HG03045 (cell line): ENCODE measurements around the gene GRID1.

Experiments used
- ATAC-seq: cut with Tn5 transposase; IDR thresholded peaks from one replicate; pipeline ENCODE4 v1.9.1; 2021; ENCODE audit warnings: mild to moderate bottlenecking, moderate library complexity; ENCODE audit not compliant: unreplicated experiment

The GRID1 gene

DNA sequence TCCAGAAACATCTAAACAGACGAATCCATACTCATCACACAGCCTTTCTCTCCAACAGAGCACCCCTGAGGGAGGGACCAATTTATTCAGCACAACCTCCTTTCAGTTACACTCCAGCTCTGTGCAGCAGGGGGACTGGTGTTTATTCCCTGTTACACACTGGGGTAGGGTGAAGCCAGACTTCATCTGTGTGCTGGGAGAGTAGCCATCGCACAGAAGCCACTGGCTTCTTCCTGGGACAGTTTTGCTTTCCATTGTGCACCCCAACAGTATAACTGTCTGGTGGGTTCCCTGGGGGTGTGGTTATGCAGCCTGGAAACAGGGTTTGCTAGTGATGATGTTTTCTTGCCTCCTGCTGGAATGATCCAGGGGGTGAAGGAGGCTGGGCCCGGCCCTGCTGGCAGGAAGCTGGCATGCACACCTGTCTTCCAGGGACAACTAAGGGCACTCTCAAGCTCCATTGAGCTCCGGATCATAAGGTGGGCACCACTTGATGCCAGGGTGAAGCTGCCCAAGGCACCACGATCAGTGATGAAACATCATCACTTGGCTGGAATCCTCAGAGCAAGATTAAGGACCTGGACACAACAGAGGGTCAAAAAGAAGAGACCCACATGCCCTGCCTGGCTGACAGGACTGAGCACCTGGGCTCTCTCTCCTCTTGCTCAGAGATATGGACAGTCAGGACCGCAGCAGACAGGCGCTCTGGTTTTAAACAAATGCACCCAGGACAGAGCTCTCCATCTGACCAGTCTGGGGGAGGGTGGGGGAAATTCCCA, 293.2 kb downstream of the GRID1 start:
- ATAC-seq: no peak

DNA sequence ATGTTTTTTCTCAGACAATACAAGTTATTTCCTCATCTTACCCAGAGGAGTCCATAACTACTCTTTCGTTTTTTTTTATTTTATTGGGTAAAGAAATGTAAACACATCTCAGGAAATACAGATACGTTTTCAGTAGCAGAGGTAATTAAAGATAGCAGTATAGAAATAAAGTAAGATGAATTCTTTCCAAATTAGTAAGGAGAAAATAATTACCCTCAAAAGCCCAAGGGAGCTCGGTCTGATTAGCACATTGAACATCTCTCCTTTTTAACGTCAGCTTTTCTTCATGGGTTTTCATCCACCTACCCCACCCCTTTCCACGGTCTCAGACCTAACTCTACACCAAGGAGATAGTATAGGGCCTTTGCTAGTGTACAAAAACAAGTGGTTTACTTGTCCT, 294.2 kb downstream of the GRID1 start:
- no peak for ATAC-seq

DNA sequence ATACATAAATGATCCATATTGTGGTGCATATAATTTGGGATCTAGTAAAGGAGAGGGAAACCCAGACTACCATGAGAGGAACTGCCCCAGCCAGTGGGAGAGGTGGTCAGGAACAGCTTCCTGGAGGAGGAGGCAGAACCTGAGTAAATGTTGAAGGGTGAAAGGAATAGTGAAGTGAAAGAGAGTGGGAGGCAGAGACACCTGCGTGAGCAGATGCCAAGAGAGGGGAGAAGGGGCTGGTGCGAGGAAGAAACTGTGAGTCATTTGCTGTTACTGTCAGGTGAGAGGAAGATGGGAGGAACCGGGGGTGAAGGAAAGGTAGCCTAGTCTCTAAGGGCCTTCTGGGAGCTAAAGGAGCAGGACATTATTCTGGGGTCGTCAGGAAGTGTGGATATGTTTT, 294.8 kb downstream of the GRID1 start:
- no peak for ATAC-seq

DNA sequence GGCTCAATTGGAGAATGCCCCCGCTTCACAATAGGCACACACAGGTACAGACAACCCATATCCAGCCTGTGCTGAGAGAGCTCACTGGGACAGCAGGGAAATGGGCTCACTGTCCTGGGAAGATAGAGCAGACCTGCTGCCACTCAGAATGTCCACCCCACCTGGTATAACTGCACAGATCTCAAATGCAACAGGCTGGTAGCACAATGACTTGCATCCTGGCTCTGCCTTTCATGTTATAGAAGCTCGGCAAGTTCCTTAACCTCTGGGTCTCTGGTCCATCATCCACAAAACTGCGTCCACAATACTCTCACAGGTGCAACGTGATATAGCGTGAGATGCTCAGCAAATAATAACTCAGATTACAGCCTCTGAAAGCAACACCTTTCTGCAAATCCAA, 295.4 kb downstream of the GRID1 start:
- no peak for ATAC-seq

DNA sequence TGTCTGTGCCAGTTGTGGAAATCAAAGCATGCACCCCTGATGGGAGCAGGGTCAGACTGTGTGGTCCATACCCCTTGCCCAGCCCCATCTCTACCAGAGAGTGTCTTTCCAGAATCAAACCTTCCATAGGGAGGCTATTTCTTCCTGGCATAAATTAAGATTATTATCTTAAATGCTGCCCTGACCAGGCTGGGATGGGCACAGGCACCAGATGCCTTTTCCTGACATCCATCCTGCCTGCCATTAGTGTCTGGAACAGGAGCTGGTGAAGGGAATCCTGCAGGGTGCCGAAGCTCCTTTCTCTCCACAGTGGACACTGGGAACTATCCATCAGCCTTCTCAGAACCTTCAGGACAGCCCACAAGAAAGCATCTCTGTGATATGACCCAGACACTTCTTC, 296.3 kb downstream of the GRID1 start:
- ATAC-seq: no peak

DNA sequence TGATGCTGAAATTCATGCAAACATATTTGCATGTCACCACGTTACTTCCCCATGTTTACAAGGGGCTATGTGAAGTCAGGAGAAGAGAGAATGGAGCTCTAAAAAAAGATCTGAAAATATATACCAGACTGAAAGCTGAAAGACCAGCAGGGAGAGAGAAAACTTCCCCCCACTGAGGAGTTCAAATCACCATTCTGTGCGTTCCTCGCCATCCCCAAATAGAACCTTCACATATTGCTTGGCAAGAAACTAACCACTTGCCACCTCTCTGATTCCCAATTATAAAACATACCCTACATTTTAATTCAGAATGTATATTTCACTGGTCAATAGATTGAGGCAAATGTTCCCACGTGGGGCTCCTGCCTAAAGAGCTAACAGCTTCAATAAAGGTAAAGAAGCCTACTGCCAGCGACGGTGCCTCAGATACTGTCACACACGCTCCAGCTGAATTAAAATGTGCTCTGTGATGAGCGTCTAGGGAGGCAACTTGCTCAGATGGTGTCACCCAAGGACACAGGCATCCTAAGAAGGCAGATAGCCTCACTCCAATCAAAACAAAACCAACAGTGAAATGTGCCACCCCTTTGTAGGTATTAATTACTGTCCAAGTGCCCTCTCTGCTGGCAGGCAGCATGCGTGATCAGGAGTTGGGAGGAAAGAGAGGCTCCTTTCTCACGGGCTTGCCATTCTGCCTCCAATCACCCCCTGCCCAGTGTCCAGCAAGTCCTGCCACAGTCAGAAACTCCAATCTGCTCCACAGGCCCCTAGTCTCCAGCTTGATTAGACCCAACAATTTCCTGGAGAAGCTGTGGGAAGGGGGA, 298.2 kb downstream of the GRID1 start:
- ATAC-seq: no peak

DNA sequence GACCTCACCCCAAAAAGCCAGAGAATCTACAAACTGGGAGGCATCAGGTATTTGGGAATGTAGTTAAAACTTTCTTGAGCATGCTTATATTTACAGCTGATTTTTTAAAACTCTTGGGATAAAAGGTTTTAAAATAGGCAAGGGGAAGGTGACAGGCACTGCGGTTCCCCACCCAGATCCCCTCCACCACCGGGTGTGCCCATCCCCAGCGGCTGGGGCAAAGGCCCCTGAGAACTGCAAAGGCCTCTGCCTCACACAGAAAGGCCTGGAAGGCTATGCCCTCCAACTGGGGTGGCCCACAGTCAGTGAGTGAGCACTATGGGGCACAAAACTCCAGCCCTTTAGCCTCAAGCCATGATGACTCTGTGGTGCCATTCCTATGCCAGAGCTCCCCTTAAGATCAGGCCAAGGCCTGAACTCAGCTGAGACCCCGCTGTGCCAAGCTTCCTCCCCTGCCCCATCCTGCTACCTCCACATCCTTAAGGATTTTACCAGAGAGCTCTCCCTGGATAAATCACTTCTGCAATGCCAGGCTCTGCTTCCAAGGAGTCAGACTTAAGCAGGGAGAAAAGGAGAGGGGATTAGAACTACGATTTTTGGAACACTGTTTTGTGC, 299.1 kb downstream of the GRID1 start:
- no peak for ATAC-seq

DNA sequence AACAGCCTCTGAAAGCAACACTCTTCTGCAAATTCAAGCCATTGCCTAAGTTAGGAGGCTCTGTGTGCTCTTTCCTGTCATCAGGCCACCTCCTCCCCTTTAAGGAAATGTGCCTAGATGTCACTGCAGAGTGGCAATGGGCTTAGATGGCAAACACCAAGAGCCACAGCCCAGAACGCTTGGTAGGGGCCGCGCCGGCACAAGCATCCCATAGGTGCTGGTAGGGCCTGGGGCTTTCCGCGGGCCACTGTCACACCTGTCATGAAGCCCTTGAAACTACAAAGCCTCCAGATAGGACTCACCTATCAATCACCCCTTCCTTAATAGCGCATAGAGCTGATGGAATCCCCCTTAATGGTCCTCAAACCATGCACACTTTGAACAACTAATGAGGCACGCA, 299.9 kb downstream of the GRID1 start:
- no peak for ATAC-seq

DNA sequence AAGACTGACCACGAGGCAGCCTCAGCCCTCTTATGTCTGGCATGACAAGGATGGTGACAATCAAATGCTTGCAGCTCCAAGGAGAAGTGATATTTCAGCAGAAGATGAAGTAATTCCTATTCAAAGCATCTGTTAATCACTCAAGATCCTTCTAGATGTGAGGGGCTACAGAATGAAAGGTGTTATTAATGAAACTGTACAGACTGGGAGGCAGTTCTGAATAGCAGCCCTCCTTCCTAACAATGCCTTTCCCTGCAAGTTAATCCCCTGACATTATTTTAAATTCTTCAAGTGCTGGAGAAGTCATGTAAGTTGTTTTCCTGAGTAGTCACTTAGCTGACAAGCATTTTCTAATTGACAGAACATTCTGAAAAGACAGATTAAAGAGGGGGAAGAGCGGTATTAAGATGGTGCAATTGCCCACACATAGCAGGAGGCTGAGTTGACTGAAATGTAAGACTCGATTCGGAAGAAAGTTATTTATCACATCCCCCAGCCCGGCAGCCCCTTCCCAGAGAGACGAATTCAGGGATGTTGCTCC, 300.8 kb downstream of the GRID1 start:
- ATAC-seq: no peak

DNA sequence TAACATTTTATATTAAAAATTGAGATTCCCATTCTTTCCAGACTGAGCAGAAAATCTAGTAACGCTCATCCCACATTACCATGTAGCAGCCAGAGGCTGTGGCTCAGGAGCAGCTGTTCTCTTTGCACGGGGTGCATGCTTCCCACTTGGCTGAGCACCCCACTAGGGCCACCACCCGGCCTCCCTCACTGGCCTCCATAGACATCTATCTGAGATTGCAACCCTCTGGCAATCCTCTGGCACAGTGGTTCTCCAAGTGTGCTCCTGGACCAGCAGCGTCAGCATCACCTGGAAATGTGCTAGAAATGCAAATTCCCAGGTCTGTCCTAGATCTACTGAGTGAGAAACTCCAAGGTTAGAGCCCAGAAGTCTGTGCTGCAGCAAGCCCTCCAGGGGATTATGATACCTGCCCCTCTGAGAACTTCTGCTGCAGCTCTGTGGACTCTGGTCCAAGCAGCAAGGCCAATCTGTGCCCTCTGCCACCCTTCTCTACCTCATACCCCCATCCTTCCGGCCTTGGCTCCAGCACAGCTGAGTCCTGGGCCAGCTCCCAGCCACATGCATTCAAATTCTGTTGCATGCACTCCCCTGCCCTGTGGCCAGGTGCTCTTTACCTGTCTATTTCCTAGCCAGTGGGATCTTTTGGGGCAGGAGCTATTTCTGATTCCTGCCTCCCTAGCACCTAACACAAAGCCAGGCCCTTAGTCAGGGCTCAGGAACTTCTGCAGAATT, 301.5 kb downstream of the GRID1 start:
- no peak for ATAC-seq

DNA sequence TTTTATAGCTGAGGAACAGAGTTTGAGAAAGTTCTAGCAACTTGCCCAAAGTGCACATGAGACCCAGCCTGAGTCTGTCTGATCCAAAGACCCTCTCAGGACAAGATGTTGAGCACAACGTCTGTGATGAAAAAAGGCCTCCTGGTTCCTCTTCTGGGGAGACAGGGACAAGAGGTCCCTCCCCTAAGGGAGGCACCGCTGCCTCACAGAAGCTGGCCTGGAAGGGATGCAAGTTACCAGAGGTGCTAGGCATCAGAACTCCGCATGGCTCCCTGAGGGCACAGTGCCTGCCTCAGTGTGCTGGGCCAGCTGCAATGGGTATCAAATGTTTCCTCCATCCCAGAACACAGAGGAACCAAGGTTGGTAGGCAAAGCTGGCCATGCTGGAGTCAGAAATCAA, 302.4 kb downstream of the GRID1 start:
- no peak for ATAC-seq

DNA sequence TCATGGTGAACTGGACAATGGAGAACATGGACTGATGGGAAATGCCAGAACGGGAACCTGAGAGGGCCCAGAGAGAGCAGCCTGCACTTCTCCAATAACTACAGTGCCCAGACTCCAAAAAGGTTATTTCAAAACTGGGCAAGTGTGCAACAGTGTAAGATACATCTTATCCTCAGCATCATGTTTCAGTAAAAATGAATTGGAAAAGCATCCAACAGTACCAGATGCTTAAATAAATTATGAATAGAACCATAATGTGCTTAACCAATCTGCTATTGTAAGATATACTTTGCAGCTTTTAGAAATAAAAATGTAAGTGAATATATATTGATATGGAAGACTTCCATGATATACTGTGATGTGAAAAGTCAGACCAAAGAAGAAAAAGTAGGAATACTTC, 303.3 kb downstream of the GRID1 start:
- ATAC-seq: no peak

DNA sequence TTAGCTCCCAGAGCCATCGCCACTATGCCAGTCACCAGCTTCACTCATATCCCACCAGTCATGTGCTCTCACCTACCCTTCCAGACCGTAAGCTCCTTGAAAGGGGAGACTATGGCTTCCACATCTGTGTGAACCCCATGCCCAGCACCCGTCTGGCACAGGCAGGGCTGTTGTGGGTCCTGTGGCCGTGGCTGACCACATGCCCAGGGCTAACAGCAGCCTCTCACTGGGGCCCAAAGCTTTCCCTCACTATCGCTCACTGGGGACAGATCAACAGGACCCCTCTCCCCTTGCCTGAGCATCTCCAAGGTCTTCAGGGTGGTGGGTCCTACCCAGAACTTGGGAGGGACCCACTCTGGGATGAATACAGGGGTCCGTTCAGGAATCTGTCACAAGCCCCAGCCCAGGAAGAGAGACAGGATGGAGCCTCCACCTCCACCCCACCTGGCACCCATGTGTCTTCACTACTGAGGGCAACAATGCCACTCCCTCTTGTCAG, 303.9 kb downstream of the GRID1 start:
- no peak for ATAC-seq

DNA sequence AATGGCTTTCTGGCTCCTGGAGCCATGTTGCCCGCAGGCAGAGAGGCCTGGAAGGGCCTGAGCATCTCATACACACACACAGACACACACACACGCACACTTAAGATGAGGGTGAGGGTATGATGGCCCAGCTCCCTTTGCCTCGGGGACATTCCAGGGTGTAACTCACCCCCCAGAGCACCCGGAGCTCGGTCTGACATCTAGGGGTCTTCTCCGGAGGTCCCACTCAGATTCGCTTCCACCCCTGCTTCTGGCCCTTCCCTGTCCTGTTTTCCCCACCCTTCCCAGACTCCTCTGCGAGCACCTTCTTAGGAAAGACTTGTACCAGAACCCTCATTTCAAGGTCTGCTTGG, 304.4 kb downstream of the GRID1 start:
- no peak for ATAC-seq

DNA sequence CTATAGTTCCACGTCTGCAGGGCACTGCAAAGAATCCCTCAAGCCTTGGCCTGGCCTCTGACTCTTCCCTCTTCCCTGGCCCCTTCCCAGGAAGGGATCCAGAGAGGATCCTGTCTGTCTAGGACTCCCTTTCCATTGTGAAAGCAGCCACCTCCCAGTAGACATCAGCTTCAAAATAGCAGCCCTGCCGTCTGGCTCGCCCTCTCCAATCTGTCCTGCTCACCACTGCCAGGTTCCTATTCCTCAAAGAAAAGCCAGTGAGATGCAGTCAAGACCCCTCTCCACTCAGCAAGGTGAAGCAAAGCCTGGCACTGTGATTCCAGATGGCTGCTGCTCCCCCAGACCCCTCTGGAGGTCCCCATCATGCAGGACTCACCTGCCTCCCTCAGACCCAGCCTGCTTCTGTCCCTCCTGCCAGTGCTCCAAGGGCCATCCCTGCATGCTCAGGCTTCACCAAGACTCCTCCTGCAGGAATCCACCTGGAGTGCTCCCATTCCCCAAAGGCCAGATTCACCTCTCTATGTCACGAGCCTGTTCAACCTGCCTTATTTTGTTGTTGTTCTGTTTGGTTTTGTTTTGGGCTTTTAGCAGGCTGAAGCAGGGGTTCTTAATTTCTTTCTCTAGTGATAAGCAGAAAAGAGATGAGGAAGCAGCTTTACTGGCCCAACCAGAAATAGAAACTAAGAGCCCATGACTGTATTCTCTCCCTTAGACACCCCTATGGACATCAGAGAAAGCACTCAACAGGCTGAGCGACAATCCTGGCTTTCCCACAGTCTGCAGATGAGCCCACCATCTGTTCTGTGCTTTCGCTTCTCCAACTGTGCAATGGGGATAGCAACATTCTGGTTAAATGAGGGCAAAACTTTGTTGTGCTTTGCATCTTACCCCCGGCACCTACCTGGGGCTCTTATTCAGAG, 305.1 kb downstream of the GRID1 start:
- ATAC-seq: no peak

DNA sequence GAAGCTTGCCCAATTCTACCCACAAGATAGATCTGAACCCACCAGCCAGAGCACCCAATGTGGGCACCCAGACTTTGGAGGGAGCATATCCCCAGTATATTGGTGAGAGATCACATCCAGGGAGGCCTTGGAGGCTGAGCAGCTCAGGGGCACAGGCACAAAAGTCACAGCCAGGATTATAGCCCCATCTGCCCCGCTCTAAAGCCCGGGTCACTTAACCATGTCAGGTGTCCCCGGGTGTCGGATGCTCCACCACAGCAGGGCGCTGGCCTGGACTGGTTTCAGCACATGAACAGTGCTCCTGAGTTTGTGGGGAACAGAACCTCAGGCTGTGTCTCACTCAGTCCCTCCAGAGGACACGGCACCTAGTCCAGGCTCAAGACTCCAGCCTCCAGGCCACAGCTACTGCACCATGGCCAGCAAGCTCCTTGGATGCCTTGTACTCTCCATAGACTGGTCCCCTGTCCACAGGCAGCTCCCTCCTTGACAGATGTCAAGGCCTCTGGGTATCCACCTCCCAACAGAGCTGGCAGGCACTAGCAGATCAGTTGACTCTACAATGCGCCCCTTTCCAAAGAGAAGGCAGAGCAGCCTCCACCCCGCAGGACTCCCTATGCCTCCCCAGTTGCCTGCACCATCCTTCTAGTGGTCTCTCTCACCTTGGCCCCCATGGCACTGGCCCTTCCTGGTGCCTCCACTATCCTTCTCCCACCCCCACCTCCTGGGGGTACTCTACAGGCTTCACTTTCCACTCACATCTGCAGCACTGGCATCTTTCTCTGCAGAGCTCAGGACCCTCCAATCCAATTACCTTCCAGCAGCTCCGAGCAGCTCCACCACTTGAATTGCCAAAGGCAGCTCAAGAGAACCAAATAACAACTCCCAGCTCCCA, 306.0 kb downstream of the GRID1 start:
- no peak for ATAC-seq

DNA sequence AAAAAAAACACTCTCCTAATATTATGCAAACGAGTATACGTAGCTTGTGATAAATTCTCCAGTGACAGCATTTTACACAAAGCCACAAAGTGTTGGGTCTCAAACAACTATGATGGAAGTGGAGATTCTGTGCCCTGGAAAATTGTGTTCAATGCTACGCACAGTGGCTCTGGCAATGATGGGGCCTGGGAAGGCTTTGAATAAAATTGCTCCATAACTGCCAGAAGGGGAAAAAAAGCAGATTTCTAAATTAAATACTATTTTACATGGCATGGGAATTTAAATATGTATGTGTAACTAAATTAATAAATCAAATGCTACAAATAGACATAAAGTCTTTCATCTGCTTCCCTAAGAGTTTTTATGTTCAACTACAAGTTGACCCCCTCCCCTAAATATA, 306.7 kb downstream of the GRID1 start:
- ATAC-seq: no peak

DNA sequence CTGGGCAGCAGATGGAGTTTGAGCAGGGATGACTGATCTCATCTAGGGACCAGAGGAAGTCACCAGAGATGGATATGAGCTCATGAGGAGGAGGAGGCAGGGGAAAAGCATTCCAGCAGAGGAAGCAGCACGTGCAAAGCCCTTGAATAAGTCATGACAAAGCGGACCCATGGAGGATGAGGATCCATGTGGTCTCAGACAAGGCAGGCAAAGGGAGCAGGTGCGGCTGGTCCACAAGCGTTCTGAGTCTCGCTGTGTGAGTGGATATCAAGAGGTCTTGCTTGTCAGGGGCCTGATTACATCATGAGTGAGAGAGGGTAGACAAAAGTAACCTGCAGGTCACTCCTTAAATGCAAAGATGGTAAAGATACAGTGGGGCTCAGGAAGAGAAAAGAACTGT, 307.6 kb downstream of the GRID1 start:
- ATAC-seq: no peak

DNA sequence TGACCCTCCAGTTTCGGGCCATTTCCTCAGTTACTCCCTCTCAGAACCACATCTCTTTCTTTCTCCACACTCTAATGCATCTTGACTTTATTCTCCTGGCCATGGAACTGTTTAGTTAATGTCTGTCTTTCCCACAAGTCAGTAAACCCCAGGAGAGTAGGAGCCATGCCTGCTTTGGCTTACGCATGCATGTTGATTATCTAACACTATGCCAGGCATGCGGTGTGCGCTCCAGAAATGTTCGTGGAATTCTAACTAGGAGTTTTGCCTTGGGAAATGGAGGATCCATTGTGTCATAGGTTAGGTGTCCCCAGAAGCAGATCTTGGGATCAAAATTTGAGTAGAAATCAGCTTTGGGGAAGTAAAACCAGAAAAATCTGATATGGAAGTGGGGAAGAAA, 308.9 kb downstream of the GRID1 start:
- ATAC-seq: no peak
